ENCODE measurements around the gene FKBP14. TPM values are rescaled to one million over a fixed set of nuclear protein-coding genes. Genes with fewer than 3 reads are reported as not detected.

FKBP14 gene
- total and polyA plus RNA-seq, 2 experiments from 2014 or later = 11.8 to 12.9 TPM

DNA sequence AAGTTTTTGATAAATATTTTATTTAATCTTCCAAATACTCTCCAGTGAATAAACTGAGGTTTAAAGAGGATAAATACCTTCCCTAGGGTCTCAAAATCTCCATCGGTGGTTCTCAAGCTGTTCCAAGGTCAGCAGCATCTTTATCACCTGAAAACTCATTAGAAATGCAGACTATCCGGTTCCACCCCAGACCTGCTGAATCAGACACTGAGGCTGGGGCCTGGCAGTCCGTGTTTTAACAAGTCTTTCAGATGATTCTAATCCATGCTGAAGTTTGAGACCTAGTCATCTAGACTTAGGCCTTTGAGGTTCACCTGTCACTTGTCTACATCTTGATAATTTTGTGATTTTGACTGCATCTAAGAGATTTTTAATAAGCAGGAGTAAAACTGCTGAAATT is 39.2 kb upstream of the FKBP14 start:
- H4K20me1 ChIP-seq (replicated peaks; ENCODE audit: insufficient read depth) = no peaks in the 10 kb centered on the region
- ATAC-seq (no peak), DNase-seq (ENCODE audit: low spot score) (no peak)
- no peaks in the 10 kb centered on the region for H3K9me2 ChIP-seq (ENCODE audit: insufficient read depth)
- H3K4me3 ChIP-seq = no peak overlapping the region
- no peaks in the 10 kb centered on the region for H3K4me1 ChIP-seq (ENCODE audit: insufficient read depth)
- H3K27ac ChIP-seq (ENCODE audit: low read depth) = no peak overlapping the region
- no peak overlapping the region for H3K27ac Mint-ChIP-seq
- no peaks in the 10 kb centered on the region for H3K27me3 ChIP-seq (ENCODE audit: insufficient read depth)
- no peaks in the 10 kb centered on the region for H3K79me2 ChIP-seq (replicated peaks; ENCODE audit: insufficient read depth)
- H2AFZ ChIP-seq = no peak overlapping the region
- H3K9me3 Mint-ChIP-seq = no peaks in the 10 kb centered on the region
- H3K4me2 ChIP-seq = no peak overlapping the region
- TF ChIP-seq JUNB (IDR thresholded peaks at IDR 0.05; ENCODE audit: unreplicated experiment) (no peak), NANOG (IDR thresholded peaks at IDR 0.05; ENCODE audit: borderline replicate concordance) (no peak), ZNF331 (CRISPR knock-in tag; IDR thresholded peaks at IDR 0.05; ENCODE audit: low read depth) (no peak), CREB1 (CRISPR knock-in tag; IDR thresholded peaks at IDR 0.05; ENCODE audit: low read depth) (no peak)
- TF ChIP-seq, protein P1, sequence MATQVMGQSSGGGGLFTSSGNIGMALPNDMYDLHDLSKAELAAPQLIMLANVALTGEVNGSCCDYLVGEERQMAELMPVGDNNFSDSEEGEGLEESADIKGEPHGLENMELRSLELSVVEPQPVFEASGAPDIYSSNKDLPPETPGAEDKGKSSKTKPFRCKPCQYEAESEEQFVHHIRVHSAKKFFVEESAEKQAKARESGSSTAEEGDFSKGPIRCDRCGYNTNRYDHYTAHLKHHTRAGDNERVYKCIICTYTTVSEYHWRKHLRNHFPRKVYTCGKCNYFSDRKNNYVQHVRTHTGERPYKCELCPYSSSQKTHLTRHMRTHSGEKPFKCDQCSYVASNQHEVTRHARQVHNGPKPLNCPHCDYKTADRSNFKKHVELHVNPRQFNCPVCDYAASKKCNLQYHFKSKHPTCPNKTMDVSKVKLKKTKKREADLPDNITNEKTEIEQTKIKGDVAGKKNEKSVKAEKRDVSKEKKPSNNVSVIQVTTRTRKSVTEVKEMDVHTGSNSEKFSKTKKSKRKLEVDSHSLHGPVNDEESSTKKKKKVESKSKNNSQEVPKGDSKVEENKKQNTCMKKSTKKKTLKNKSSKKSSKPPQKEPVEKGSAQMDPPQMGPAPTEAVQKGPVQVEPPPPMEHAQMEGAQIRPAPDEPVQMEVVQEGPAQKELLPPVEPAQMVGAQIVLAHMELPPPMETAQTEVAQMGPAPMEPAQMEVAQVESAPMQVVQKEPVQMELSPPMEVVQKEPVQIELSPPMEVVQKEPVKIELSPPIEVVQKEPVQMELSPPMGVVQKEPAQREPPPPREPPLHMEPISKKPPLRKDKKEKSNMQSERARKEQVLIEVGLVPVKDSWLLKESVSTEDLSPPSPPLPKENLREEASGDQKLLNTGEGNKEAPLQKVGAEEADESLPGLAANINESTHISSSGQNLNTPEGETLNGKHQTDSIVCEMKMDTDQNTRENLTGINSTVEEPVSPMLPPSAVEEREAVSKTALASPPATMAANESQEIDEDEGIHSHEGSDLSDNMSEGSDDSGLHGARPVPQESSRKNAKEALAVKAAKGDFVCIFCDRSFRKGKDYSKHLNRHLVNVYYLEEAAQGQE (IDR thresholded peaks at IDR 0.05; ENCODE audit: unreplicated experiment) = no peak
- TF ChIP-seq, protein P2, sequence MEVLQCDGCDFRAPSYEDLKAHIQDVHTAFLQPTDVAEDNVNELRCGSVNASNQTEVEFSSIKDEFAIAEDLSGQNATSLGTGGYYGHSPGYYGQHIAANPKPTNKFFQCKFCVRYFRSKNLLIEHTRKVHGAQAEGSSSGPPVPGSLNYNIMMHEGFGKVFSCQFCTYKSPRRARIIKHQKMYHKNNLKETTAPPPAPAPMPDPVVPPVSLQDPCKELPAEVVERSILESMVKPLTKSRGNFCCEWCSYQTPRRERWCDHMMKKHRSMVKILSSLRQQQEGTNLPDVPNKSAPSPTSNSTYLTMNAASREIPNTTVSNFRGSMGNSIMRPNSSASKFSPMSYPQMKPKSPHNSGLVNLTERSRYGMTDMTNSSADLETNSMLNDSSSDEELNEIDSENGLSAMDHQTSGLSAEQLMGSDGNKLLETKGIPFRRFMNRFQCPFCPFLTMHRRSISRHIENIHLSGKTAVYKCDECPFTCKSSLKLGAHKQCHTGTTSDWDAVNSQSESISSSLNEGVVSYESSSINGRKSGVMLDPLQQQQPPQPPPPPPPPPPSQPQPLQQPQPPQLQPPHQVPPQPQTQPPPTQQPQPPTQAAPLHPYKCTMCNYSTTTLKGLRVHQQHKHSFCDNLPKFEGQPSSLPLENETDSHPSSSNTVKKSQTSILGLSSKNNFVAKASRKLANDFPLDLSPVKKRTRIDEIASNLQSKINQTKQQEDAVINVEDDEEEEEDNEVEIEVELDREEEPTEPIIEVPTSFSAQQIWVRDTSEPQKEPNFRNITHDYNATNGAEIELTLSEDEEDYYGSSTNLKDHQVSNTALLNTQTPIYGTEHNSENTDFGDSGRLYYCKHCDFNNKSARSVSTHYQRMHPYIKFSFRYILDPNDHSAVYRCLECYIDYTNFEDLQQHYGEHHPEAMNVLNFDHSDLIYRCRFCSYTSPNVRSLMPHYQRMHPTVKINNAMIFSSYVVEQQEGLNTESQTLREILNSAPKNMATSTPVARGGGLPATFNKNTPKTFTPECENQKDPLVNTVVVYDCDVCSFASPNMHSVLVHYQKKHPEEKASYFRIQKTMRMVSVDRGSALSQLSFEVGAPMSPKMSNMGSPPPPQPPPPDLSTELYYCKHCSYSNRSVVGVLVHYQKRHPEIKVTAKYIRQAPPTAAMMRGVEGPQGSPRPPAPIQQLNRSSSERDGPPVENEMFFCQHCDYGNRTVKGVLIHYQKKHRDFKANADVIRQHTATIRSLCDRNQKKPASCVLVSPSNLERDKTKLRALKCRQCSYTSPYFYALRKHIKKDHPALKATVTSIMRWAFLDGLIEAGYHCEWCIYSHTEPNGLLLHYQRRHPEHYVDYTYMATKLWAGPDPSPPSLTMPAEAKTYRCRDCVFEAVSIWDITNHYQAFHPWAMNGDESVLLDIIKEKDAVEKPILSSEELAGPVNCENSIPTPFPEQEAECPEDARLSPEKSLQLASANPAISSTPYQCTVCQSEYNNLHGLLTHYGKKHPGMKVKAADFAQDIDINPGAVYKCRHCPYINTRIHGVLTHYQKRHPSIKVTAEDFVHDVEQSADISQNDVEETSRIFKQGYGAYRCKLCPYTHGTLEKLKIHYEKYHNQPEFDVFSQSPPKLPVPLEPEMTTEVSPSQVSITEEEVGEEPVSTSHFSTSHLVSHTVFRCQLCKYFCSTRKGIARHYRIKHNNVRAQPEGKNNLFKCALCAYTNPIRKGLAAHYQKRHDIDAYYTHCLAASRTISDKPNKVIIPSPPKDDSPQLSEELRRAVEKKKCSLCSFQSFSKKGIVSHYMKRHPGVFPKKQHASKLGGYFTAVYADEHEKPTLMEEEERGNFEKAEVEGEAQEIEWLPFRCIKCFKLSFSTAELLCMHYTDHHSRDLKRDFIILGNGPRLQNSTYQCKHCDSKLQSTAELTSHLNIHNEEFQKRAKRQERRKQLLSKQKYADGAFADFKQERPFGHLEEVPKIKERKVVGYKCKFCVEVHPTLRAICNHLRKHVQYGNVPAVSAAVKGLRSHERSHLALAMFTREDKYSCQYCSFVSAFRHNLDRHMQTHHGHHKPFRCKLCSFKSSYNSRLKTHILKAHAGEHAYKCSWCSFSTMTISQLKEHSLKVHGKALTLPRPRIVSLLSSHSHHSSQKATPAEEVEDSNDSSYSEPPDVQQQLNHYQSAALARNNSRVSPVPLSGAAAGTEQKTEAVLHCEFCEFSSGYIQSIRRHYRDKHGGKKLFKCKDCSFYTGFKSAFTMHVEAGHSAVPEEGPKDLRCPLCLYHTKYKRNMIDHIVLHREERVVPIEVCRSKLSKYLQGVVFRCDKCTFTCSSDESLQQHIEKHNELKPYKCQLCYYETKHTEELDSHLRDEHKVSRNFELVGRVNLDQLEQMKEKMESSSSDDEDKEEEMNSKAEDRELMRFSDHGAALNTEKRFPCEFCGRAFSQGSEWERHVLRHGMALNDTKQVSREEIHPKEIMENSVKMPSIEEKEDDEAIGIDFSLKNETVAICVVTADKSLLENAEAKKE (CRISPR knock-in tag; IDR thresholded peaks at IDR 0.05) = no peak
- H3K36me3 Mint-ChIP-seq (ENCODE audit: low read depth) = peaks cover 22% of the 10 kb centered on the region; the same call in 2 of the 3 replicates
- H3K4me1 Mint-ChIP-seq = no peaks in the 10 kb centered on the region
- peaks cover 4% of the 10 kb centered on the region for H3K27me3 Mint-ChIP-seq (ENCODE audit: insufficient read depth, low read depth, poor library complexity)
- H3F3A ChIP-seq (replicated peaks; ENCODE audit: low read depth) = no peaks in the 10 kb centered on the region
- H3K4me3 Mint-ChIP-seq = no peak overlapping the region
- H3K36me3 ChIP-seq (ENCODE audit: insufficient read depth) = no peaks in the 10 kb centered on the region; the same call in 1 of the 2 replicates
